Activated T-cell treated with anti-CD3 and anti-CD28 coated beads, Interleukin-2, amount 50 U/mL, for 48 hours (primary cell): ENCODE measurements around the gene LAMC1.

Source experiments
- DNase-seq, 2 experiments: peaks; one replicate each; pipeline ENCODE4 v3.0.0-alpha.2; 2020

LAMC1 gene

DNA sequence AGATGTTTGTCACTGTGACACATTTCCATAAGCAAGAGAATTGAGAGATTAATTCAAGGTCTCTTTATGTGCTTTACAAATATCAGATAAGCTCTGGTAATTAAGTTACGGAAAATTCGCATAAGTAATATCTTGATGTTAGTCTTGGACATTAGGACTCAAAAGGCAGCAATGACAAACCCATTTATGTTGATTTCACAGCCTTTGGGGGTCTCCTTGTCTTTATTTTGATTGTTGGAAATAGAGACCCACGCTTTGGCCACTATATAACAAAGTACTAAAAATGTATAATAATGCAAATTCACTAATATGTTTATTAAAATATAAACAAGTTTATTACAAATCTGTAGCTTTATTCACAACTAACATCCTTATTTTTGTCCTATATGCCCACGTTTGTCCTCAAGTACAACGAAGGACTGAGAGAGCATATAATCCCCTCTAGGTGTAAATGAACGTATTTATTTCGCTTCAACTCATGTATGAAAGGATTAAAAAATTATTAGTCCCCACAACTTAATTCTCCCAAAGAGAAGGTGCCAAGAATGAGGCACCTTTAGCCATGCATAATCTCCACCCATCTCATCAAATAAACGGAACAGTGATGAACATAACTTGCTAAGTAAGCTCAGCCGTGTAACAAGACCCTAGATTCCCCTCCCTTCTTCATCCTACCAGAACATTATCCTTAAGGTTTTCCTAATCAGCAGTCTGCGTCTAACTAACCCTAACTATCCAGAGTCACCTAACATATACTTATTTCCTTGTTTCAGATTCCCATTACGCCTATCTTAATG is 1.6 kb upstream of the LAMC1 start:
- no peak for DNase-seq

DNA sequence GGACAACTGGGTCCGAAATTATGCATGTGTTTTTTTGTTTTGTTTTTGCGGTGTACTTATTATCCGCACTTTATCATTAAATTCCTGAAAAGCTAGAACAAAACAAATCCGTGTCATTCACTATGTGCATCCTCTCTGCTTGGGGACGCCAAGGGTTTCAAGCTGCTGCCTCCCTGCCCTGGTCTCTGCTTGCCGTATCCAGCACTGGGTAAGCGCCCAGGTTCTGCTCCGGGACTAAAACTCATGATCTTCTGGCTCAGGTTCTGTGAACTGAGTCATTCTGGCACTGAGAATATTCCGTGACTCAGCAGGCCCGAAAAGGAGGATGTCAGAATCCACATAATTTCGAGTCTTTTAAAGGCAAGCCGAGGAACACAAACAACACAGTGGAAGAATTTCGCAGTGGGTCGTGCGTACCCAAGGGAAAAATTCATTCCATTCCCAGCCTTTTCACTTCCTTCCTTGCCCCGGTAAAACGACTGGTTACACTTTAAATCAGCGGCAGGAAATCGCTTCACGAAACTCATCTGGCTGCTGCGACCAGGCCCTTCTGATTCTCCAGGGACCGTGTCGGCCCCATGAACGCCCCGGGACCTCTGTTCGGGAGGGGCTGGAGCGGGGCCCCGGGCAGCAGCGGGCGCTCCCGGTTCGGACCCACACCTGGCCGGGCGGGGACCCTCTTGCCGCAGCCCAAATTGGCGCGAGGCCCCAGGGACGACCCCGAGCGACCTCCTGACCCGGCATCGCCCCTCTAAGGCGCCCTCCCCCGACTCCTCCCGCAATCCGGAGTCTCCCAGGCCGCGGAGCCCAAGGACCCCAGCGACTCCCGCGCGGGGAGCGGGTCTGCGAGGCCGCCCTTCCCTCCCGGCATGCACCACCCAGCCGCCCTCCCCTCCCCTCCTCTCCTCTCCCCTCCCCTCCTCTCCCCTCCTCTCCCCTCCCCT is 746 bp upstream of the LAMC1 start:
- DNase-seq: peak; percentile 55 to 62

DNA sequence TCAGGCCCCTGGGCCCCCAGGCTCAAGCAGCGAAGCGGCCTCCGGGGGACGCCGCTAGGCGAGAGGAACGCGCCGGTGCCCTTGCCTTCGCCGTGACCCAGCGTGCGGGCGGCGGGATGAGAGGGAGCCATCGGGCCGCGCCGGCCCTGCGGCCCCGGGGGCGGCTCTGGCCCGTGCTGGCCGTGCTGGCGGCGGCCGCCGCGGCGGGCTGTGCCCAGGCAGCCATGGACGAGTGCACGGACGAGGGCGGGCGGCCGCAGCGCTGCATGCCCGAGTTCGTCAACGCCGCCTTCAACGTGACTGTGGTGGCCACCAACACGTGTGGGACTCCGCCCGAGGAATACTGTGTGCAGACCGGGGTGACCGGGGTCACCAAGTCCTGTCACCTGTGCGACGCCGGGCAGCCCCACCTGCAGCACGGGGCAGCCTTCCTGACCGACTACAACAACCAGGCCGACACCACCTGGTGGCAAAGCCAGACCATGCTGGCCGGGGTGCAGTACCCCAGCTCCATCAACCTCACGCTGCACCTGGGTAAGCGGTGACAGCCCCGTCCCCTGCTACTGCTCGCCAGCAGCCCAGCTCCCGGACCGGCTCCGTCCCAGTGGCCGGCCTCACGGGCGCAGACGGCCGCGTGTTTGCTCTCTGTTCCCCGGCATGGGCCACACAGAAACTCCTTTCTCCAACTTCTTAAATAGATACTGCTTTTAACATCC is 539 bp downstream of the LAMC1 start:
- DNase-seq: peak; percentile 57 to 65

DNA sequence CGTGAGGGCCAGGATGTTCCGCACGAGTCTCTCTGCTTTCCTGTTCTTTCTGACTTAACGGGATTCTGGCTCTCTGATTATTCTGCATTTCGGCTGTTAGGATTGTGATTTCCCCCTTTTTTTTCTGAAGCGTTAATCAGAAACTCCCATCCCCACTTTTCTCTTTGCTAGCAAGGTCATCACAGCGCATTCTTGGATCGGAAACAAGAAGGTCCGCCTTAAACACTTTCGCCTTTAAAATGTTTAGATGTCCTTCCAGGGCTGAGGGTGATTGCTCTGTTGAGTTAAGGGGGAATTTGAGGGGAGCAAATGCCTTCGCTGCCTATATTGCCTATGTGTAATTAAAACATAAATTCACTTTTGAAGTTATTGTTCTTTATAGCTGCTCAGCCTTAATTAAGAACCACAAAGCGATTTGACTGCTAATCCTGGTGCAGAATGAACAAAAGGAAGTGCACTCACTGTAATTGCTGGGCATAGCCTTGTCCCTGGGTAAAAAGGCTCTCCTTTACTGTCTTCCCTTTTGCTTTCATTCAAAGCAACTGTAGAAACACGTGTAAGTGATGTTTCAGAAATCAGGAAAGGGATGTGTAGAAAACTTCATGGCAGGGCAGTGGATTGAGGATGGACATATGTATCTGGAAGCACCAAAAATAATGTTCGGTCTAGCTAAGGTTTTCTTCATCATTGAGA is 1.2 kb downstream of the LAMC1 start:
- DNase-seq: no peak

DNA sequence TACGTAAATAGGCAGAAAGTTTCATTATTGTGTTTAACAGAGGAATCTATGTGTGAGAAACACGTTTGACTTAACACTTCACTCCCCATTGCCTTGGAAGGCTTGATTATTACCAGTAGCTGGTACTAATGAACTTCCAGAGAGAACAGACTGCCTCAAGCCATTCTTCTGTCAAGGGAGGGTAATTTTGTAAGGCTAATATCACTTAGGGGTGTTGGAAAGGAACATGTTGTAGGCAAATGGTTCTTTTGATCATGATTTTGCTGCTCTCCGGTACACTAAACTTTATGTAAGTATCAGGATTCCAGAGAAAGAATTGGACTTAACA is 1.8 kb downstream of the LAMC1 start:
- no peak for DNase-seq

DNA sequence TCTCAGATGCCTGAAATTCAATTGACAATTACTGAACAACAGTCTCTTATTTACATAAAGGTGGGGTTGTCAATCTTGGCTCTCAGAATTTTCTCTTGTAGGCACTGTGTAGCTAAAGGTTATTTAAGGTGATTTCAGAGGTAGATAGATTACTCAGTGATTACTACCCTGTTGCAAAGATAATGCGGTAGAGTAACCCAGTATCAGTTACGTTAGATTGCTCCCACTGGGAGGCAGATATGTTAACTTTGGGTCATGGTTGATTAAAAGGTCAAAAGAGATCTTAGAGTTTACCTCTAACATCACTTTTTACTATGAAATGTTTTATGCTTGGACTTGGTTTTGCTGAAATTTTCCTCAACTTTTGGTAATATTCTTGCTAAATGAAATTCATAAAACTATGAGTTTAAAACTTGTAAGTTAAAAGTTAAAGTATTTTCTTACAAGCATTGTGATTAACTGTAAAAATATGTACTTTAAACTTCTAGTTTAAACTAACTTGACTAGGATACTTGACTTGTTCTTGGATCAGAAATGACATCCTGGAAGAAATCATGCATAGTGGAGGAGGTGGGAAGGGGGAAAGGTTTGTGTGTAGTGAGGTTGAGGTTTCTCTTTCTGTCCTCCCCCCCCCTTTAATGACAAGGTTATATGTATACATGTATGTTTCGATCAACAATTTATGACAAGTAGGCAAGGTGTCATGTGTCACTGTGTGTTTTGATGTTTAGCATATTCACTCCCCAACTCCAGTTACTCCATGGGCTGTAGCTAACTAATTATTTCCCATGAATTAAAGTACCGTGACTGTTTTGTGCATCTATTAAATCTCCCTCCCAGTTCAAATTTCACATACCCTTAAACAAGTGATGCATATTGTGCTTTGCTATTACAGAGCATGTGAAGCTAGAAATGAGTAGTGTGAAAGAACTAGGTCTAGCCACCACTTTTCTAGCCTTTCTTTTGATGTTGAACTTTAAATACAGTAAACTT is 2.9 kb downstream of the LAMC1 start:
- no peak for DNase-seq

DNA sequence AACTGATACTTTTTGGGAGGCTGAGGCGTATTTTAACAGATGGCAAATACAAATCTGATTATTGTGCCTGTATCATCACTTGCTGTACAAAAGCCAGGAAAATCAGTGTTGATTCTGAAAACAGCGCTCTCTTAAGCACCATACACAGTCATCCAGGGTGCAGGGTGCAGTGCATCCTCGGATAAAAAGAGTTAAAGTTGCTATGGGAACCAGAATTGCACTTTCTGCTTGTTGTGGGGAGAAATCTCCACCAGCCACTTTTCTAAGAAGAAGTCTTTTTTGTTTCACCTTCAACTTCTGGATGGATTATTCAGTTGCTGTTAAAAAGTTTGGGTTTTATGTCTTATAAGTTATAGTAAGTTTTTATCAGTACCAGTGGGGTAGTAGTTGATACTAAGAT is 3.8 kb downstream of the LAMC1 start:
- DNase-seq: no peak

DNA sequence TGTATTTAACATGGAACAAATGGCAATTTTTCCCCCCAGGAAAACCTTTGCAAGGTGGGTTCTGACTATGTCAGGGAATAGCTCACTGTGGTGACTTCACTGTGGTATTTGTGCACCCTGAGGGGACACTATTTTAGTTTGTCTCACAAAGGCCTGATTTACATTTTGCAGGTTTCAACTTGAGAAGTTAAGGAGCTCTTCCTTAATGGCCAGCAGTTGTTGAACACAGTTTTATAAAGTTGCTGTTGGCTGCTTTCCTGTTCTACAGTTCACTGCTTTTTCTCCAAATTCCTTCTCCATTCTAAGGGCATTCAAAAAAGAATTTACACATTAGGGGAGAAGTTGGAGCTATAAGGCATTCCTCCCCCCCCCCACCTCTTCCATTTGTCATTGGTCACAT is 4.6 kb downstream of the LAMC1 start:
- DNase-seq: no peak

DNA sequence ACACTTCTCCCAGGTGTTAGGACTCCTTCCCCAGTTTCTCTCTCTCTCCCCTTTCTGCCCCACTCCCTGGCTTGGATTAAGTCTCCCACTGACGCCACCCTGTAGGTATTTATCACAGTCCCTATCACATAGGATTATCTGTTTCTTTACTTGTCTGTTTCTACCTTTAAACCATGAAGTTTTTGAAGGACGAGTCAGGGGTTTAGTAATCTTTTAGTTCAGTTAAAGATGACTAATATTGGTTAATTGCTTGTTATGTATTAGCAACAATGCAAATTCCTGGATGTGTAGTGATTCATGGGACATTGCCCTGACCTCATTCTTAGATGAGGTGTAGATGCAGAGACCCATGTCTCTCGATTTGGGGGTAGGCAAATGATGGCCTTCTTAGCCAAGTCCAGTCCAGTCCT is 6.4 kb downstream of the LAMC1 start:
- no peak for DNase-seq

DNA sequence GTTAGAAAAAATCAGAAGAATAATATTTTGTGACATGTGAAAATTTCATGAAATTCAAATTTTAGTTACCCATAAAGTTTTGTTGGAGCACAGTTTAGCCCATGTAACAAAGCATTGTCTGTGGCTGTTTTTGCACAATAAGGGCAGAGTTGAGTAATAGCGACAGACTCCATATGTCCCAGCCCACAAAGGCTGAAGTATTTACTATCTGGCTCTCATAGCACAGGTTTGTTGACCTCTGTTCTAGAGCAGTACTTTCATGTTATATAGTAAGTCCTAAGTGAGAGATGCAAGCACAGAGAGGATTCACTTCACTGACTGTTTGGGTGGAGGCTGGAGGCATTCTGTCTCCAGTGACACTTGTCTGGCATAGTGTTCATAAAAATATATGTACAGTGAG is 6.8 kb downstream of the LAMC1 start:
- no peak for DNase-seq

DNA sequence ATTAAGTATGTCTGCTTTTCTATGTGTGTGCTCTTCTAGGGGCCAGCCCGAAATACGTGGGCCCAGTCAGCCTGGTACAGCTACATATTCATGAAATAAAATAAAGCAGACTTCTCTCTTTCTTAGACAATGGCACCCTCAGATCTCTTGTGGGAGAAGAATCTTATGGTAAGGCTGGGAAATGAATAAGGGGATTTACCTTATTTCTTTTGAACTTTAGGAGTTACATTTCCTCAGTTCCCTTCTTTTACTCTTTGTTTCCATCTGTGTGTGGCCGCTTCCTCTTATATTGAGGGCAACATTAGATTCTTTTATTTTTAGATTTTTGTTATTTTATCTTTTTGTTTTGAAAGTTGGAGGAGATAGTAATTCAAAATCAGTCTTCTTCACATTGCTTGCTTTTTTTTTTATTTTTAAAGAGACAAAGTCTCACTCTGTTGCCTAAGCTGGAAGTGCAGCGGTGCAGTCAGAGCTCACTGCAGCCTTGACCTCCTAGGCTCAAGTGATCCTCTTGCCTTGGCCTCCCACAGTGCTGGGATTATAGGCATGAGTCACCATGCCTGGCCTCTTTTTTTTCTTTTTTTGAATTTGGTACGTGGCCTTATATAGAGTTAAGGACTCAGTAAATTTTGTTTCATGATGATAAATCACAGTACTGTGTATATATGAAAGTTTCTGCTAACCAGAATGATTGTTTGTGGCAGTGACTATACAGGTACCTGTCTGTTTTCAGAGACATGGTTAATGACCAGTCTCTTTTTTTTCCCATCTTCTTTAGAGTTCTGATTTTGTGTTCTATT is 9.1 kb downstream of the LAMC1 start:
- DNase-seq: no peak

DNA sequence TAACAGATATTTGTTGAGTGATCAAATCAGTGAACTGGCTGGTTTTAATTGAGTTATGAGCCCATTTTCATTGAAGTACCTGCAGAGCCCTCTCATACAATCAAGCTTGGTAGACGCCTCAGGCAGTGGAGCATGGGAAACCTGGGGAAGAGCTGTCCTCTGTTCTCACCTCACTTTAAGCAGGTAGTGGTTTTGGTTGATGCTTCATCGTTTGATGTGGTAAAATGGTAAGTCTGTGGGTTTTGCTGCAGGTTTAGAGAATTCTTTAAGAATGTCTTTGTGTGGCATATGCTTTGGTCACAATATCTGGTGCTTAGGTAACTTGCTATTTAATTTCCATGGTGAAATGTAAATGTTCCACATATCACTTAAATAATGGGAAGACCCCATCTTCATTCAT is 10.0 kb downstream of the LAMC1 start:
- DNase-seq: peak in 1 of 2 experiments; percentile 22

DNA sequence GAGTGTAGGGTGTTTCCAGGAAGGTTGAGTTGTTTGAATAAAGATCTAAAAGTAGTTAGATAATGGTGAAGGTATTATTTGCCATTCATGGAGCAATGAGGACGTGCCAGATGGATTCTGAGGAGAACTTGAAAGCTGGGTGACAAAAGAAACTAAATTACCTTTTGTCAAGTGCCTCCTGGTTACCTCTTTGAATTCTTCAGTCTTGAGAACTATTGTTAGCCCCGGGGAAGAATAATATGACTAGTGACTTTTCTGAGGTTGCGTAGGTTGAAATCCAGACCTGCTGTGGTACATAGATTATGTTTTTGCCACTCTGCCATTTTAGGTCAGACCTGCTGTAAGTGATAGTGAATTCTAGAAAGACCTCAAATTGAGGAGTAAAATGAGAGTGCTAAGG is 11.5 kb downstream of the LAMC1 start:
- no peak for DNase-seq

DNA sequence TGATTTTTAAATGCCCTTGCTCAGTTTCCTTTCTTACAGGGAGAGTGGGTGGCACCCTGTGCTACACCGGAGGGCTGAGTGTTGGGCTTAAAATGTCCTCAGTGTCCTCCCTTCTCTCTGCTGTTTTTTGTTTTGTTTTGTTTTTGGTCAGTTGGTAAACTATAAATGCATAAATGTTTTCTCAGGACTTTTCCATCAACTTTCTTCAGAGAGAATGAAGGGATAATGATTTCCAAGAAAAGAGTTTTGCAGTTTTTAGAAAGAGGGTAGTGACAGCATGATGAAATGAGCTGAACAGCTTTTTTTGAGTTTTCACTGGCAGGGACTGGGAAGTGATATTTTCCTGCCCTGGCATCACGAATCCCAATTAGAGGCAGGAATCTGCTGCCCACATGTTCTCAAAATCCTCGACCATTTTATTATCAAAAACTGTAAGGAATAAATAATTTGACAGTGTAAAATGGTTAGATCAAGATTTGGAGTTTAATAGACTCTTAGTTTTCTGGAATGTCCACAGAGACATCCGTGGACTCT is 15.2 kb downstream of the LAMC1 start:
- no peak for DNase-seq

DNA sequence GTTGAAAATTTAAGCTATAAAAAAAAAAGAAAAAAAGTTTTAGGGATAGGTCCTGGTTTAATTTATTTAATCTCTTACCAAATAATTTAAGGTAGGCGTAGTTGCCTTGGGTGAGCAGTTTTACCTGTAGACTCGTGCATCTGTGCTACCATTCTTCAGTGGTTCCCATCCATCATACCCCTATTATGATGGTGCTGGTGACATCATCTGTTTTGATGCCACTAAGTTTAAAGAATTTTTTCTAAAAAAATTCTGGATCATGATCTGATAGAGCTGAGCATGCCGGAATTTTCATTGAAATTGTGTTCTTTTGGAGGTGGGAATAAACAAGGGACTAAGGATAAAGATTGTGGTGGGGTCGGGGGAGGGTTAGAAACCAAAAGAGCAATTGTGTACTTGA is 15.7 kb downstream of the LAMC1 start:
- no peak for DNase-seq

DNA sequence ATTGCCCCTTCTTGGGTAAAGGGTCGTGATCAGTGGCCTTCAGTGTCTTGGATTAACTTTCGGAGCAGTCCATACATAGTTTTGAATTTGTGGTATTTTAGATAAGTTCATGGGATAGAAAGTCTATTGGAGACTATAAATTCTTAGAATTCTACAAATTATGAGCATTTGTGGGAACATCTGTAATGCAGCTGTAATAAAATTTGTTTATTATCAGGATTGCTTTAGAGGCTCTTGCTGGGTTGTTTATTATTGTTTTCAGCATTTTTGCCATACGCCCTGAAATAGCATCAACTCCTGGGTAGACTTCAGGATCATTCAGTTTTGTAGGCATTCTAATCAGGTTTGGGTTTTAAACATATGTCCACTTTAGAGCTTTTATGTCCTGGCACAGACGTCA is 16.1 kb downstream of the LAMC1 start:
- DNase-seq: no peak

DNA sequence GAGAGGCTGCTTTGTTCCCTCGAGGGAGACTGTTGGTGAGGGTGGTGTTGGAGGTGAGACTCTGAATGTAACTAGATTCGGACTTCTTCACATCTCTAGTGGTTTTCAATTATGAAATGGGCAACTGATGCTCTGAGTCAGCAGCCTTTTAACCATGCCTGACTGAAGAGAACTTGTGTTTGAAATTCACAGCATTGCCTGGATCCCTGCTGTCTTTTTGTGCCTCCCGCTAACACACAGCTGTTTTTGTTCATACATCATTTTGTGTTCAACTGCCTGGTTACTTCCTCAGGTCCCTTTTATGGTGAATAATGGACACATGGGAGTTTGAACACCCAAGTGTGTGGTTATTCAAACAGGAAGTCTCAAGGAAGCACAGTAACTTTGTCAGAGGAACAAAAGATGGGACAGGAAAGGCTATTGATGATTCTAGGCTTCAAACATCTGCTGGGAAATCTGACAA is 16.8 kb downstream of the LAMC1 start:
- no peak for DNase-seq

DNA sequence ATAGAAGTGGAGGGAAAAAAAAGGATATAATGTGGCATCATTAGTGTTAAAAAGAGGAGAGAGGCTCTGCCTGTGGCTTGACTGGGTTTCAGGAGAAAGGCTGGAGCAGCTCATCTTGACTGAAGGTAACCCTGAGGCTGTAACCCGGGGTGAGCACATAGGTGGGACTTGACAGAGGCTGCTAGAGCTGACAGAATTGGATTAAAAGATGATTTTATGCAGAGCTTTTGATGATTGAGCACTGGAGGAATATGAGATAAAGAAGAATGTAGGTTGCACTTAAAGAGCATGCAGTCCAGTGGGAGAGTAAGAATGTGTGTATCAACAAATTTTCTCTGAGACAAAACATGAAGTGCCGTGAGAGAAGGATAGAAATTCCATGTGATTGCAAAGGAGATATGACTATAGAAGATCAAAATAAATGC is 17.3 kb downstream of the LAMC1 start:
- no peak for DNase-seq

DNA sequence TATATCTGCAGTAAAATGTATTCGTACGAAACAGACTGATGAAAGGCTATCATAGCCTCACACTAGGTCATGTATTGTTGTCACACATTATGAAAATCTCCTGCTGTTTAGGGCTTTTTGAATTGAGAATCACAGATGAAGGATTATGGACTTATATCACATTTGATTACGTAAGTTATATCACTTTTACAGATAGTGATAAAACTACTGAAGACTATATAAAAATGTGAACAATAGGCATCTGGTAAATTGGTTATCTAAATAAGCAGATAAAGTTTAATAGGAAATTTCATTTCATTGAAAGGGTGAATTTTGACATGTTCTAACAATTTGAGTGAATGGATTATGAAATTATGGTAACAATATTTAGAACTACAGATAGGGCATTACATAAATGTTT is 20.0 kb downstream of the LAMC1 start:
- DNase-seq: no peak
